Osteoblast (primary cell): Measurements from ENCODE around the gene SACS. TPM values are rescaled to one million over a fixed set of nuclear protein-coding genes. Genes with fewer than 3 reads are reported as not detected.

ENCODE experiments used
- DNase-seq: peaks from one replicate; pipeline ENCODE4 v3.0.0; 2011; ENCODE audit warnings: low spot score, mixed read lengths; ENCODE audit not compliant: insufficient read length; ENCODE audit errors: missing footprints
- H2AFZ ChIP-seq: 2 replicates; pipeline ENCODE4 v1.6.0; 2011; ENCODE audit warnings: mild to moderate bottlenecking, low read length
- H3K27ac ChIP-seq: 2 replicates; pipeline ENCODE4 v1.5.1; 2011; ENCODE audit warnings: mild to moderate bottlenecking, low read depth, low read length, moderate library complexity
- H3K27me3 ChIP-seq: 2 replicates; pipeline ENCODE4 v1.6.0; 2012; ENCODE audit warnings: mild to moderate bottlenecking, control low read depth, inconsistent platforms, low read length, moderate library complexity; ENCODE audit not compliant: insufficient read depth
- H3K36me3 ChIP-seq: 2 replicates; pipeline ENCODE4 v1.5.1; 2011; ENCODE audit warnings: mild to moderate bottlenecking, low read length, control low read depth, moderate library complexity; ENCODE audit not compliant: insufficient read depth
- H3K4me1 ChIP-seq: 2 replicates; pipeline ENCODE4 v1.5.1; 2011; ENCODE audit warnings: mild to moderate bottlenecking, low read length, control low read depth, moderate library complexity; ENCODE audit not compliant: insufficient read depth
- H3K4me2 ChIP-seq: 2 replicates; pipeline ENCODE4 v1.6.0; 2011; ENCODE audit warnings: mild to moderate bottlenecking, low read length; ENCODE audit not compliant: insufficient read depth
- H3K4me3 ChIP-seq: fragments of 200-600 bp; sonication (generic); 3 replicates; pipeline ENCODE4 v1.5.1; 2012; ENCODE audit warnings: mild to moderate bottlenecking, low read length, inconsistent platforms; ENCODE audit not compliant: insufficient read depth
- H3K79me2 ChIP-seq: 2 replicates; pipeline ENCODE4 v1.6.0; 2012; ENCODE audit warnings: mild to moderate bottlenecking, low read length, control low read depth, inconsistent platforms; ENCODE audit not compliant: insufficient read depth
- H3K9me3 ChIP-seq: 2 replicates; pipeline ENCODE4 v1.5.1; 2011; ENCODE audit warnings: low read depth, low read length, control low read depth
- H4K20me1 ChIP-seq: 2 replicates; pipeline ENCODE4 v1.6.0; 2012; ENCODE audit warnings: mild to moderate bottlenecking, low read length, control low read depth; ENCODE audit not compliant: insufficient read depth
- total RNA-seq: library from RNA; depleted of rRNA; stranded (reverse); fragments of >200 nt; gene quantifications from 2 replicates; pipeline ENCODE4 v1.2.3, GENCODE V29; 2012
- TF ChIP-seq, protein P1 (sequence below): IDR thresholded peaks from 2 replicates; pipeline ENCODE4 v1.5.1; 2011; ENCODE audit warnings: mild to moderate bottlenecking, low read depth, low read length, moderate library complexity; ENCODE audit errors: extremely low read depth

SACS gene
- total RNA-seq, 1 donor: 59.0 TPM

GRCh38 chr13:23472189-23472588 lies 38.7 kb upstream of the SACS start:
- Histone ChIP-seq H3K9me3 (no peaks in the 10 kb centered on the region), H2AFZ (no peak overlapping the region), H3K27me3 (no peaks in the 10 kb centered on the region), H3K4me3 (no peak overlapping the region), H4K20me1 (no peaks in the 10 kb centered on the region), H3K4me2 (no peak overlapping the region), H3K27ac (no peak overlapping the region), H3K79me2 (no peaks in the 10 kb centered on the region), H3K4me1 (peaks cover 3% of the 10 kb centered on the region), H3K36me3 (no peaks in the 10 kb centered on the region)
- no peak for DNase-seq
- TF ChIP-seq, protein P1, sequence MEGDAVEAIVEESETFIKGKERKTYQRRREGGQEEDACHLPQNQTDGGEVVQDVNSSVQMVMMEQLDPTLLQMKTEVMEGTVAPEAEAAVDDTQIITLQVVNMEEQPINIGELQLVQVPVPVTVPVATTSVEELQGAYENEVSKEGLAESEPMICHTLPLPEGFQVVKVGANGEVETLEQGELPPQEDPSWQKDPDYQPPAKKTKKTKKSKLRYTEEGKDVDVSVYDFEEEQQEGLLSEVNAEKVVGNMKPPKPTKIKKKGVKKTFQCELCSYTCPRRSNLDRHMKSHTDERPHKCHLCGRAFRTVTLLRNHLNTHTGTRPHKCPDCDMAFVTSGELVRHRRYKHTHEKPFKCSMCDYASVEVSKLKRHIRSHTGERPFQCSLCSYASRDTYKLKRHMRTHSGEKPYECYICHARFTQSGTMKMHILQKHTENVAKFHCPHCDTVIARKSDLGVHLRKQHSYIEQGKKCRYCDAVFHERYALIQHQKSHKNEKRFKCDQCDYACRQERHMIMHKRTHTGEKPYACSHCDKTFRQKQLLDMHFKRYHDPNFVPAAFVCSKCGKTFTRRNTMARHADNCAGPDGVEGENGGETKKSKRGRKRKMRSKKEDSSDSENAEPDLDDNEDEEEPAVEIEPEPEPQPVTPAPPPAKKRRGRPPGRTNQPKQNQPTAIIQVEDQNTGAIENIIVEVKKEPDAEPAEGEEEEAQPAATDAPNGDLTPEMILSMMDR: no peak

DNA sequence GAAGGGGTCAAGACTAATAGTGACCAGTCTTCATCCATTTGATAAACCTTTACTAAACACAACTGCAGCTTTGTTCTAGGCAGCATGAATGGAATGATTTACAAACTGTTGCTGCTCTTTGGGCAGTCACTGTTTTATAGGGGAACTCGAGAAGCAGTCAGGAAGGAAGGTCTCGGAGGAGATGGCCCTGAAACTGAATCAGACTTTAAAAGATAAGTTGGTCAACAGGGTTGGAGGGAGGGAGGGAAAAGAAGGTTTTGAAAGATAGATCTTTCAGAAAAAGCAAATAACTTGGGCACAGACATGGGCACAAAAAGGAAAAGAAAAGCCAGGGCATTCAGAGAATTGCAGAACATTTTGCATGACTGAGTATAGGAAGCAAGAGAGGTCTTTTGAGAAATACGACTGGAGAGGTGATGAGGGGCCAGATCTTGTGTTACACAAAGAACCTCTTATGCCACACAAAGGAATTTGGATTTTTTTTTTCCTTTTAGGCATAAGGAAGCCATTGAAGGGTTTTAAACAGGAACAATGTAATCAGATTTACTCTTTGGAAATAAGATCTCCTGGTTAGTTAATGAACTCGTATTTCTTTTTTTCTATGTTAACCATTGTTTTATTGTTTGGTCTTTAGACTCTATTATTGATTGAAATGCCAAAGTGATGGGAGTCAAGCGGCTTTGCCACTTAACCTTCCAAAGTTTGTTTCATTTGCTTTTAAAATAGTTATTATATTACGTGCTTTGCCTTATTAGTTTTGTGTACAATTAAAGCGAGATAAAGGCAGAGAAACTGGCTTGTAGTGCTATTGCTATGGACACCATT lies 37.5 kb upstream of the SACS start:
- no peak overlapping the region for H3K4me3 ChIP-seq
- H3K27me3 ChIP-seq: no peaks in the 10 kb centered on the region
- TF ChIP-seq, protein P1: no peak
- H3K79me2 ChIP-seq: no peaks in the 10 kb centered on the region
- peak; percentile 65 for DNase-seq
- H3K4me2 ChIP-seq: peak overlapping the region; percentile 14
- no peaks in the 10 kb centered on the region for H4K20me1 ChIP-seq
- no peaks in the 10 kb centered on the region for H3K36me3 ChIP-seq
- H3K27ac ChIP-seq: no peak overlapping the region
- no peak overlapping the region for H2AFZ ChIP-seq
- peaks cover 9% of the 10 kb centered on the region for H3K4me1 ChIP-seq
- H3K9me3 ChIP-seq: no peaks in the 10 kb centered on the region

DNA sequence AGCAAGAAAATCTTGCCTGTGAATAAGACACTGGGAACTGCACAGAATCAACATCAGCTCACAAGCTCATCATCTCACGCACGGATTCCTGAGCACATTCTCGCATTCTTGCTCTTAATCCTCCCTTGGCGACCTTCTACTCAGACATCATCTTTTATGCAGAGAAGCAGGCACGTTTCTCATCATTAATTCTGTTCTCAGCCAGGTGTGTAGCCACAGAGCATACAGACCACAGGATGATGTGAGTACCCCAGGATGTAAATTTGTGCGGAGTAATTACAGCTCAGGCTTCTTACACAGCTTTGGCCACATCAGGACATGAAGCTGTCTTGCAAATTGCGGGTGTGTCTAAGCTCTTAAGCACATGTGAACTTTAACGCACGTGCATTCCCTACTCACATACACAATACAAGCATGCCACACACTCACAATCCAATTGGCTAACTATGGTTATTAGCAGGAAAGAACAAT lies 36.5 kb upstream of the SACS start:
- no peak overlapping the region for H3K4me2 ChIP-seq

DNA sequence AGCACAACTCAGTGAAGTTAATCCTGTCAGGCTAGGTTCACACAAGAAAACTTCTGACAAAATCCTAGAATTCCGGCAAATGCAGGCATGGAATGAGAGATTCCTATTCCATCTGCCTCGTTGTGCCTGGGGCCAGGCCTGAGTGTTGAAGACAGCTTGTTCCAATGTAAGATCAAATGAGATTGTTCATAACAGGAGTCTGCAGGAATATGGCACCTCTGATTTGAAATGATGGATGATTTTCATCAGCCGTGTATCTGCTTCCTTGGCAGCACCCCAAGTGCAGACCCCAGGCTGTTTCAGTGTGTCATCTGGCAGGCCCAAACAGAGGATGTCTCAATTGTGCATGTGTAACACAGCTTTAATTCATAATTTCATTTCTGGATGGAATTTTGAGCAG lies 35.3 kb upstream of the SACS start:
- Histone ChIP-seq H3K9me3 (no peaks in the 10 kb centered on the region), H4K20me1 (no peaks in the 10 kb centered on the region), H2AFZ (no peak overlapping the region), H3K4me1 (peaks cover 12% of the 10 kb centered on the region), H3K36me3 (no peaks in the 10 kb centered on the region), H3K27me3 (no peaks in the 10 kb centered on the region), H3K79me2 (no peaks in the 10 kb centered on the region), H3K4me3 (no peak overlapping the region), H3K4me2 (no peak overlapping the region), H3K27ac (no peak overlapping the region)
- DNase-seq: no peak
- TF ChIP-seq, protein P1: no peak

More for the DNA sequence above, 36.5 kb upstream of the SACS start:
- TF ChIP-seq, protein P1: no peak
- Histone ChIP-seq H2AFZ (no peak overlapping the region), H3K79me2 (no peaks in the 10 kb centered on the region), H3K9me3 (no peaks in the 10 kb centered on the region), H3K4me1 (peaks cover 12% of the 10 kb centered on the region), H3K27me3 (no peaks in the 10 kb centered on the region), H4K20me1 (no peaks in the 10 kb centered on the region), H3K4me3 (no peak overlapping the region), H3K27ac (peak overlapping the region; percentile 9), H3K36me3 (no peaks in the 10 kb centered on the region)
- DNase-seq: no peak
